Spleen (tissue), 11 donors: ENCODE results near the gene C10orf88. TPM values are rescaled to one million over a fixed set of nuclear protein-coding genes. Genes with fewer than 3 reads are reported as not detected.

Experiments
- DNase-seq: peaks from one replicate; pipeline ENCODE4 v3.0.0-alpha.2; 2020
- H3K27ac ChIP-seq, 8 donors: fragments of 200-600 bp; sonication (generic) in 7 of 8; 1 replicate in 4 of 8; 2 replicates in 4 of 8; pipeline versions ENCODE4 v1.5.0 to v1.8.0; 2016 to 2021; ENCODE audit warnings: inconsistent platforms in 4 of 8, mild to moderate bottlenecking in 4 of 8, moderate library complexity in 1 of 8
- H3K27me3 ChIP-seq, 7 donors: fragments of 200-600 bp; sonication (generic) in 6 of 7; replicated peaks in 1 of 7; 1 replicate in 4 of 7; 2 replicates in 3 of 7; pipeline versions ENCODE4 v1.5.0 to v1.8.0; 2016 to 2021; ENCODE audit warnings: inconsistent platforms in 3 of 7, mild to moderate bottlenecking in 1 of 7
- H3K36me3 ChIP-seq, 6 donors: fragments of 200-600 bp; sonication (generic) in 5 of 6; 1 replicate in 4 of 6; 2 replicates in 2 of 6; pipeline versions ENCODE4 v1.5.0 to v1.8.0; 2016 to 2021; ENCODE audit warnings: inconsistent platforms in 2 of 6
- H3K4me1 ChIP-seq, 6 donors: fragments of 200-600 bp; sonication (generic) in 5 of 6; 1 replicate in 3 of 6; 2 replicates in 3 of 6; pipeline versions ENCODE4 v1.5.0 to v1.8.0; 2016 to 2021; ENCODE audit warnings: inconsistent platforms in 3 of 6
- H3K4me3 ChIP-seq, 8 donors: fragments of 200-600 bp; sonication (generic) in 7 of 8; 1 replicate in 4 of 8; 2 replicates in 4 of 8; pipeline versions ENCODE4 v1.5.0 to v1.8.0; 2016 to 2021; ENCODE audit warnings: inconsistent platforms in 4 of 8, mild to moderate bottlenecking in 4 of 8, moderate library complexity in 2 of 8
- H3K9me3 ChIP-seq, 8 donors: fragments of 200-600 bp; sonication (generic) in 7 of 8; 1 replicate in 4 of 8; 2 replicates in 4 of 8; pipeline versions ENCODE4 v1.5.0 to v1.8.0; 2016 to 2021; ENCODE audit warnings: inconsistent platforms in 4 of 8
- CTCF ChIP-seq, 11 experiments: fragments of 200-600 bp in 7 of 11; fragments of 450-650 bp in 4 of 11; sonication (generic) in 4 of 11; IDR thresholded peaks in 8 of 11; conservative IDR thresholded peaks in 3 of 11; 1 replicate in 7 of 11; 2 replicates in 4 of 11; pipeline versions ENCODE4 v1.4.0 to v1.8.0; 2016 to 2021; ENCODE audit warnings: antibody characterized with exemption in 11 of 11, inconsistent platforms in 4 of 11, mild to moderate bottlenecking in 1 of 11
- POLR2A ChIP-seq, 3 donors: fragments of 450-650 bp; IDR thresholded peaks; one replicate each; pipeline ENCODE4 v1.5.1; 2017; ENCODE audit warnings: antibody characterized with exemption in 3 of 3, mild to moderate bottlenecking in 1 of 3
- POLR2AphosphoS5 ChIP-seq, 3 donors: sonication (generic); formaldehyde crosslinking; IDR thresholded peaks; one replicate each; pipeline ENCODE4 v1.5.1; 2017; ENCODE audit warnings: antibody characterized with exemption in 3 of 3
- WGBS, 5 donors: extraction: QIAGEN DNeasy Blood & Tissue Kit in 3 of 5; methylation state at CpG; one replicate each; pipeline versions ENCODE4 v1.1.5 to v1.1.7; 2013 to 2018; 5-methylcytosine and 5-hydroxymethylcytosine counted together
- intact Hi-C: fragments of 100-400 bp; cut with DNase I; formaldehyde crosslinking; loops from one replicate; pipeline ENCODE4 v1.15.0; 2023; ENCODE audit warnings: low total_unique reads
- polyA plus RNA-seq, 3 donors: library from polyadenylated mRNA; stranded (reverse); fragments of 200-250 nt; gene quantifications; one replicate each; pipeline ENCODE4 v1.2.1, GENCODE V29; 2013
- total RNA-seq, 7 donors: library from RNA; depleted of rRNA in 3 of 7; stranded (reverse); fragments of >200 nt in 3 of 7; fragmentation: NEBNext Ultra II Directional in 4 of 7; extraction: Animal tissue kit (Norgen Biotek cat#: 25700) in 4 of 7; gene quantifications; one replicate each; pipeline versions ENCODE4 v1.1.0 to v1.2.1, GENCODE V29; 2016 to 2021
- donor health status: healthy with polysubstance abuse.
- donor health status: DM: no; HTN: no; CAD: no; lungs with moderate emphysema.
- donor health status: DM: no; HTN: no; CAD: no.
- donor health status: Bipolar disorder and iron deficiency.
- donor health status: healthy.
- donor health status: DM: no; HTN: no; CAD: no.
- donor health status: DM: yes; HTN: yes; CAD: no.

Gene C10orf88
- total and polyA plus RNA-seq, 10 donors = 4.7 to 10.2 (median 7.0) TPM

GRCh38 chr10:122980209-122981065 lies 26.4 kb upstream of the C10orf88 start, which contains the start of gene PSTK:
Gene PSTK, plus strand, starts transcription at chr10:122980401. Its CDS starts 79 bp downstream, at chr10:122980480.
- peak within 1 kb of the TSS; percentile 59 to 80 (median 62) for H3K4me3 ChIP-seq
- no peaks in the 10 kb centered on the region for H3K27me3 ChIP-seq
- no peak for TF ChIP-seq POLR2A (IDR thresholded peaks at IDR 0.05)
- peak; percentile 91 to 95 (median 91) for TF ChIP-seq POLR2AphosphoS5 (IDR thresholded peaks at IDR 0.05)
- TF ChIP-seq CTCF (IDR thresholded peaks at IDR 0.05 in 8 of 11, conservative IDR thresholded peaks at IDR 0.05 in 3 of 11) = peak; percentile 94 to 99 (median 98)
- WGBS, 5 donors = 0 to 2% (median 1%) methylated on average over 24 to 73 of the region's 73 CpGs
- H3K4me1 ChIP-seq = peaks cover 6 to 22% (median 16%) of the 10 kb centered on the region in 6 donors
- no peaks in the 10 kb centered on the region for H3K9me3 ChIP-seq
- peak within 1 kb of the TSS; percentile 89 to 98 (median 94) for H3K27ac ChIP-seq
- DNase-seq = peak; percentile 97
- H3K36me3 ChIP-seq = peaks cover 0 to 21% (median 0%) of the 10 kb centered on the region in 6 donors
- intact Hi-C loops = no loop called here

- 65 to 81% (median 80%) methylated on average over 3 of the region's 3 CpGs for WGBS, 5 donors
- H3K4me3 ChIP-seq = no peak overlapping the region
Observed at GRCh38 chr10:122974543-122975064, 20.6 kb upstream of the C10orf88 start.

GRCh38 chr10:122974023-122974422 lies 20.0 kb upstream of the C10orf88 start:
- Histone ChIP-seq H3K9me3 (peaks cover 0 to 5% (median 4%) of the 10 kb centered on the region in 8 donors), H3K4me3 (no peak overlapping the region), H3K27me3 (peaks cover 0 to 4% (median 0%) of the 10 kb centered on the region in 7 donors), H3K27ac (no peak overlapping the region), H3K4me1 (no peaks in the 10 kb centered on the region), H3K36me3 (no peaks in the 10 kb centered on the region)
- DNase-seq = no peak
- TF ChIP-seq CTCF (IDR thresholded peaks at IDR 0.05 in 8 of 11, conservative IDR thresholded peaks at IDR 0.05 in 3 of 11) = no peak
- no peak for TF ChIP-seq POLR2AphosphoS5 (IDR thresholded peaks at IDR 0.05)
- TF ChIP-seq POLR2A (IDR thresholded peaks at IDR 0.05) = no peak
- WGBS, 5 donors = 76 to 85% (median 83%) methylated on average over 5 of the region's 5 CpGs
- intact Hi-C loops = no loop called here

More at GRCh38 chr10:122974543-122975064, 20.6 kb upstream of the C10orf88 start:
- TF ChIP-seq POLR2AphosphoS5 (IDR thresholded peaks at IDR 0.05) (no peak), CTCF (IDR thresholded peaks at IDR 0.05 in 8 of 11, conservative IDR thresholded peaks at IDR 0.05 in 3 of 11) (no peak), POLR2A (IDR thresholded peaks at IDR 0.05) (no peak)
- intact Hi-C loops = no loop called here
- no peaks in the 10 kb centered on the region for H3K9me3 ChIP-seq
- no peaks in the 10 kb centered on the region for H3K36me3 ChIP-seq
- peaks cover 0 to 4% (median 0%) of the 10 kb centered on the region in 7 donors for H3K27me3 ChIP-seq
- DNase-seq = no peak
- H3K27ac ChIP-seq = no peak overlapping the region
- peaks cover 1 to 4% (median 3%) of the 10 kb centered on the region in 6 donors for H3K4me1 ChIP-seq

GRCh38 chr10:122968698-122969097 lies 14.7 kb upstream of the C10orf88 start:
- no peak for TF ChIP-seq CTCF (IDR thresholded peaks at IDR 0.05 in 8 of 11, conservative IDR thresholded peaks at IDR 0.05 in 3 of 11)
- no peak for TF ChIP-seq POLR2A (IDR thresholded peaks at IDR 0.05)
- TF ChIP-seq POLR2AphosphoS5 (IDR thresholded peaks at IDR 0.05) = no peak
- Histone ChIP-seq H3K4me1 (no peaks in the 10 kb centered on the region), H3K36me3 (no peaks in the 10 kb centered on the region), H3K4me3 (no peak overlapping the region), H3K27ac (no peak overlapping the region), H3K9me3 (peaks cover 0 to 56% (median 34%) of the 10 kb centered on the region in 8 donors), H3K27me3 (no peaks in the 10 kb centered on the region)
- 60 to 80% (median 74%) methylated on average over 3 of the region's 3 CpGs for WGBS, 5 donors
- no peak for DNase-seq
- intact Hi-C loops = no loop called here
